Gastroesophageal sphincter (tissue), 4 donors: ENCODE measurements around the gene FBH1. TPM values are rescaled to one million over a fixed set of nuclear protein-coding genes. Genes with fewer than 3 reads are reported as not detected.
A peak's percentile ranks its signal among the peaks of the same experiment; 100 is the strongest.
"Not testable (repeated sequence)": the region's sequence is repeated elsewhere in the genome, so short reads cannot be mapped to it uniquely, and the experiment has no call there.

Experiments
- ATAC-seq: fragments of 150-250 bp; one replicate; pipeline ENCODE4 v1.9.1; 2016; ENCODE audit warnings: mild to moderate bottlenecking, moderate library complexity
- H3K27ac ChIP-seq, 4 donors: fragments of 200-600 bp; sonication (generic) in 3 of 4; 1 replicate in 3 of 4; 2 replicates in 1 of 4; pipeline ENCODE4 v1.5.1; 2016 to 2019
- H3K27me3 ChIP-seq: fragments of 200-600 bp; sonication (generic); one replicate; pipeline ENCODE4 v1.5.1; 2019
- H3K36me3 ChIP-seq, 2 donors: fragments of 200-600 bp; sonication (generic); one replicate each; pipeline ENCODE4 v1.5.1; 2019; ENCODE audit warnings: control low read depth in 1 of 2
- H3K4me1 ChIP-seq, 3 donors: fragments of 200-600 bp; sonication (generic); 1 replicate in 2 of 3; 2 replicates in 1 of 3; pipeline ENCODE4 v1.5.1; 2016 to 2019; ENCODE audit warnings: control low read depth in 2 of 3
- H3K4me3 ChIP-seq, 2 donors: fragments of 200-600 bp; sonication (generic); one replicate each; pipeline ENCODE4 v1.5.1; 2019; ENCODE audit warnings: mild to moderate bottlenecking in 1 of 2, moderate library complexity in 1 of 2
- H3K9me3 ChIP-seq, 3 donors: fragments of 200-600 bp; sonication (generic); one replicate each; pipeline ENCODE4 v1.5.1; 2017 to 2019; ENCODE audit warnings: control low read depth in 2 of 3
- CTCF ChIP-seq, 4 experiments: fragments of 200-600 bp in 2 of 4; fragments of 450-650 bp in 2 of 4; sonication (generic) in 1 of 4; IDR thresholded peaks; one replicate each; pipeline ENCODE4 v1.5.1; 2017 to 2019; ENCODE audit warnings: antibody characterized with exemption in 4 of 4, mild to moderate bottlenecking in 2 of 4, moderate library complexity in 2 of 4
- EP300 ChIP-seq: sonication (generic); formaldehyde crosslinking; IDR thresholded peaks from one replicate; pipeline ENCODE4 v1.6.1; 2017; ENCODE audit warnings: antibody characterized with exemption, mild to moderate bottlenecking
- POLR2A ChIP-seq, 2 donors: fragments of 450-650 bp; IDR thresholded peaks; one replicate each; pipeline ENCODE4 v1.6.1; 2017; ENCODE audit warnings: antibody characterized with exemption in 2 of 2, mild to moderate bottlenecking in 2 of 2, moderate library complexity in 1 of 2
- POLR2AphosphoS5 ChIP-seq: sonication (generic); formaldehyde crosslinking; IDR thresholded peaks from one replicate; pipeline ENCODE4 v1.6.1; 2017; ENCODE audit warnings: antibody characterized with exemption
- WGBS, 2 donors: methylation state at CpG; one replicate each; pipeline ENCODE4 v1.1.5; 2018; ENCODE audit warnings: low coverage in 1 of 2; 5-methylcytosine and 5-hydroxymethylcytosine counted together
- total RNA-seq, 4 donors: library from RNA; depleted of rRNA; stranded (reverse); fragments of >200 nt; gene quantifications; one replicate each; pipeline ENCODE4 v1.1.0, GENCODE V29; 2016

Gene FBH1
- total RNA-seq, 4 donors from 2014 or later: 76.2 to 108 (median 98.5) TPM

GRCh38 chr10:5902511-5903274 is 12.7 kb downstream of the FBH1 start:
- H3K27ac ChIP-seq: no peak overlapping the region
- H3K36me3 ChIP-seq: peaks cover 0 to 35% of the 10 kb centered on the region in 2 donors
- H3K9me3 ChIP-seq: peaks cover 0 to 6% (median 0%) of the 10 kb centered on the region in 3 donors
- TF ChIP-seq EP300 (no peak), POLR2A (IDR thresholded peaks at IDR 0.05) (no peak), CTCF (IDR thresholded peaks at IDR 0.05) (no peak), POLR2AphosphoS5 (no peak)
- no peaks in the 10 kb centered on the region for H3K27me3 ChIP-seq
- H3K4me1 ChIP-seq: peaks cover 0 to 14% (median 0%) of the 10 kb centered on the region in 3 donors
- no peak overlapping the region for H3K4me3 ChIP-seq
- no peak for ATAC-seq
- WGBS, 2 donors: 78 to 96% methylated on average over 4 to 15 of the region's 18 CpGs

GRCh38 chr10:5903563-5903962 is 13.5 kb downstream of the FBH1 start:
- no peaks in the 10 kb centered on the region for H3K9me3 ChIP-seq
- no peak for ATAC-seq
- 98% methylated on average over 6 of the region's 6 CpGs; no CpG with 5 or more reads in 1 of the 2 donors for WGBS, 2 donors
- H3K36me3 ChIP-seq: peaks cover 0 to 36% of the 10 kb centered on the region in 2 donors
- no peak overlapping the region for H3K27ac ChIP-seq
- H3K27me3 ChIP-seq: no peaks in the 10 kb centered on the region
- peaks cover 0 to 14% (median 0%) of the 10 kb centered on the region in 3 donors for H3K4me1 ChIP-seq
- no peak overlapping the region for H3K4me3 ChIP-seq
- no peak for TF ChIP-seq EP300
- no peak for TF ChIP-seq POLR2AphosphoS5
- no peak for TF ChIP-seq POLR2A (IDR thresholded peaks at IDR 0.05)
- no peak for TF ChIP-seq CTCF (IDR thresholded peaks at IDR 0.05)

- WGBS, 2 donors: 63 to 100% methylated on average over 3 of the region's 4 CpGs
- no peak for TF ChIP-seq POLR2A (IDR thresholded peaks at IDR 0.05)
- TF ChIP-seq EP300: no peak
- no peak for TF ChIP-seq POLR2AphosphoS5
- TF ChIP-seq CTCF (IDR thresholded peaks at IDR 0.05): no peak
- ATAC-seq: no peak
- Histone ChIP-seq H3K4me1 (peaks cover 0 to 14% (median 0%) of the 10 kb centered on the region in 3 donors), H3K4me3 (no peak overlapping the region), H3K27ac (no peak overlapping the region), H3K36me3 (peaks cover 0 to 38% of the 10 kb centered on the region in 2 donors), H3K9me3 (no peaks in the 10 kb centered on the region), H3K27me3 (no peaks in the 10 kb centered on the region)
Observed at GRCh38 chr10:5904227-5904626, 14.2 kb downstream of the FBH1 start.

GRCh38 chr10:5905854-5906507 is 15.9 kb downstream of the FBH1 start:
- Histone ChIP-seq H3K27ac (peak overlapping the region in 2 of 4 donors; percentile 6 to 57), H3K4me3 (no peak overlapping the region), H3K27me3 (no peaks in the 10 kb centered on the region), H3K36me3 (peaks cover 0 to 56% of the 10 kb centered on the region in 2 donors), H3K4me1 (peaks cover 0 to 20% (median 0%) of the 10 kb centered on the region in 3 donors), H3K9me3 (no peaks in the 10 kb centered on the region)
- WGBS, 2 donors: 40 to 63% methylated on average over 1 to 5 of the region's 13 CpGs
- no peak for TF ChIP-seq POLR2AphosphoS5
- ATAC-seq: peak; percentile 72

GRCh38 chr10:5906651-5907050 is 16.6 kb downstream of the FBH1 start:
- H3K36me3 ChIP-seq: peaks cover 0 to 62% of the 10 kb centered on the region in 2 donors
- WGBS, 2 donors: 70 to 78% methylated on average over 2 of the region's 5 CpGs
- no peak for ATAC-seq

GRCh38 chr10:5908676-5909075 is 18.6 kb downstream of the FBH1 start:
- not testable (repeated sequence) for H3K4me3 ChIP-seq, H3K27ac ChIP-seq, H3K9me3 ChIP-seq, ATAC-seq, H3K27me3 ChIP-seq
- peaks cover 0 to 20% (median 0%) of the 10 kb centered on the region in 3 donors for H3K4me1 ChIP-seq
- WGBS, 2 donors: 94 to 100% methylated on average over 1 to 3 of the region's 7 CpGs
- peaks cover 0 to 83% of the 10 kb centered on the region in 2 donors for H3K36me3 ChIP-seq

More at GRCh38 chr10:5906651-5907050, 16.6 kb downstream of the FBH1 start:
- no peak overlapping the region for H3K4me3 ChIP-seq
- no peaks in the 10 kb centered on the region for H3K27me3 ChIP-seq
- peaks cover 0 to 20% (median 0%) of the 10 kb centered on the region in 3 donors for H3K4me1 ChIP-seq
- no peaks in the 10 kb centered on the region for H3K9me3 ChIP-seq
- peak overlapping the region in 2 of 4 donors; percentile 6 to 57 for H3K27ac ChIP-seq
- TF ChIP-seq CTCF (IDR thresholded peaks at IDR 0.05) (no peak), POLR2AphosphoS5 (no peak), EP300 (no peak), POLR2A (IDR thresholded peaks at IDR 0.05) (no peak)
